Upper lobe of right lung (tissue), 1 donor: ENCODE results near the gene ABCC6. TPM values are rescaled to one million over a fixed set of nuclear protein-coding genes. Genes with fewer than 3 reads are reported as not detected.
"Not testable (repeated sequence)": the region's sequence is repeated elsewhere in the genome, so short reads cannot be mapped to it uniquely, and the experiment has no call there.

Experiments used
- ATAC-seq: fragments of 200-7000 bp; cut with Tn5 transposase; one replicate; pipeline ENCODE4 v1.9.1; 2020; ENCODE audit warnings: mild to moderate bottlenecking, moderate library complexity
- DNase-seq: peaks from one replicate; pipeline ENCODE4 v3.0.0-alpha.2; 2020
- H3K27ac ChIP-seq: fragments of 200-600 bp; one replicate; pipeline ENCODE4 v1.8.0; 2022
- H3K27me3 ChIP-seq: fragments of 200-600 bp; one replicate; pipeline ENCODE4 v1.8.0; 2022; ENCODE audit warnings: mild to moderate bottlenecking
- H3K36me3 ChIP-seq: fragments of 200-600 bp; one replicate; pipeline ENCODE4 v1.8.0; 2022
- H3K4me1 ChIP-seq: fragments of 200-600 bp; one replicate; pipeline ENCODE4 v1.8.0; 2022
- H3K4me3 ChIP-seq: fragments of 200-600 bp; one replicate; pipeline ENCODE4 v1.8.0; 2022; ENCODE audit warnings: mild to moderate bottlenecking
- H3K9me3 ChIP-seq: fragments of 200-600 bp; one replicate; pipeline ENCODE4 v1.8.0; 2022
- CTCF ChIP-seq: fragments of 200-600 bp; IDR thresholded peaks from one replicate; pipeline ENCODE4 v1.8.0; 2022; ENCODE audit warnings: antibody characterized with exemption
- intact Hi-C: fragments of 100-400 bp; cut with DNase I; formaldehyde crosslinking; loops from one replicate; pipeline ENCODE4 v1.11.0; 2022
- total RNA-seq: library from RNA; stranded (reverse); fragmentation: NEBNext Ultra II Directional; extraction: Animal tissue kit (Norgen Biotek cat#: 25700); gene quantifications from one replicate; pipeline ENCODE4 v1.2.1, GENCODE V29; 2021
- donor health status: DM: no; HTN: yes; CAD: no; lungs with severe emphysema.

ABCC6 gene
- total RNA-seq, 1 donor from 2014 or later, result 42.5 TPM

GRCh38 chr16:16164243-16164642 lies 59.1 kb downstream of the ABCC6 start:
- intact Hi-C loops, result no loop called here
- no peak for ATAC-seq
- Histone ChIP-seq H3K36me3 (peaks cover 36% of the 10 kb centered on the region), H3K4me3 (no peak overlapping the region), H3K27me3 (no peaks in the 10 kb centered on the region), H3K27ac (no peak overlapping the region), H3K9me3 (no peaks in the 10 kb centered on the region), H3K4me1 (no peaks in the 10 kb centered on the region)
- peak; percentile 6 for DNase-seq
- TF ChIP-seq CTCF, result no peak

GRCh38 chr16:16163571-16163970 lies 59.7 kb downstream of the ABCC6 start:
- no peak overlapping the region for H3K4me3 ChIP-seq
- no peaks in the 10 kb centered on the region for H3K9me3 ChIP-seq
- DNase-seq, result no peak
- intact Hi-C loops, result no loop called here
- TF ChIP-seq CTCF, result no peak
- no peak overlapping the region for H3K27ac ChIP-seq
- peaks cover 30% of the 10 kb centered on the region for H3K36me3 ChIP-seq
- H3K4me1 ChIP-seq, result no peaks in the 10 kb centered on the region
- no peak for ATAC-seq
- H3K27me3 ChIP-seq, result no peaks in the 10 kb centered on the region

DNA sequence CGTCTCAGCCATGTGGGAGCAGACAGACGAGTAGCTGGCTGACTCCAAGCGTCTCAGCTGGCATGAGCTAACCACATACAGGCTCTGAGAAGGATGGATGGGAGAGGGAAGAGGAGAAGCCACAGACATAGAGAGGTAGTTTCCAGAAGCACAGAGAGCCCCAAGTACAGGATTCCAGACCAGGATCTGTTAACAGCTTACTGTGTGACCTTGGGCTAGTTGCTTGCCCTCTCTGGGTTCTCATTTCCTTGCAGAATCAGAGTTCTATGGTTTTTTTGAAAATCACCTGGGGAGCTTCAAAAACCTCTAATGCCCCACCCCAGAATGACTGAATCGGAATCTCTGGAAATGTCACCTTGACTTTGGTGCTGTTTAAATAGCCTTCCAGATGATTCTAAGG lies 60.2 kb downstream of the ABCC6 start:
- no peak for TF ChIP-seq CTCF
- Histone ChIP-seq H3K4me3 (no peak overlapping the region), H3K36me3 (peaks cover 25% of the 10 kb centered on the region), H3K9me3 (no peaks in the 10 kb centered on the region), H3K27me3 (no peaks in the 10 kb centered on the region), H3K27ac (no peak overlapping the region), H3K4me1 (no peaks in the 10 kb centered on the region)
- ATAC-seq (no peak), DNase-seq (no peak)
- intact Hi-C loops, result no loop called here

GRCh38 chr16:16162591-16162990 lies 60.7 kb downstream of the ABCC6 start:
- intact Hi-C loops, result no loop called here
- Histone ChIP-seq H3K4me3 (no peak overlapping the region), H3K9me3 (no peaks in the 10 kb centered on the region), H3K27me3 (no peaks in the 10 kb centered on the region), H3K36me3 (peaks cover 21% of the 10 kb centered on the region), H3K27ac (no peak overlapping the region), H3K4me1 (no peaks in the 10 kb centered on the region)
- no peak for TF ChIP-seq CTCF
- ATAC-seq (no peak), DNase-seq (no peak)

DNA sequence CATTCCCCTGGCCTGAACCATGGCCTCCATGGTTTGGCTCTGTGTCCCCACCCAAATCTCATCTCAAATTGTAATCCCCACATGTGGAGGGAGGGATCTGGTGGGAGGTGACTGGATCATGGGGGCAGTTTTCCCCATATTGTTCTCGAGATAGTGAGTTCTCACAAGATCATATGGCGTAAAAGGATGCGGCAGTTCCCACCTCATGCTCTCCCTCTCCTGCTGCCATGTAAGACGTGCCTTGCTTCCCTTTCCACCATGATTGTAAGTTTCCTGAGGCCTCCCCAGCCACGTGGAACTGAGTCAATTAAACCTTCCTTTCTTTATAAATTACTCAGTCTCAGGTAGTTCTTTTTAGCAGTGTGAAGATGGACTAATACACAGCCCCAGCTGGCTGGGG lies 61.5 kb downstream of the ABCC6 start:
- H3K36me3 ChIP-seq, result peaks cover 21% of the 10 kb centered on the region
- DNase-seq, intact Hi-C loops, H3K4me1 ChIP-seq, H3K9me3 ChIP-seq, H3K4me3 ChIP-seq, ATAC-seq, H3K27me3 ChIP-seq, H3K27ac ChIP-seq: not testable (repeated sequence)

- Histone ChIP-seq H3K4me3 (no peak overlapping the region), H3K27ac (no peak overlapping the region), H3K9me3 (no peaks in the 10 kb centered on the region), H3K36me3 (peaks cover 21% of the 10 kb centered on the region), H3K4me1 (no peaks in the 10 kb centered on the region), H3K27me3 (no peaks in the 10 kb centered on the region)
- no peak for TF ChIP-seq CTCF
- intact Hi-C loops, result no loop called here
- ATAC-seq (no peak), DNase-seq (no peak)
These were observed 62.0 kb downstream of the ABCC6 start for GRCh38 chr16:16161319-16161718.
